ENCODE data around the gene NPBWR2.

GRCh38 chr20:64106435-64106961 is 867 bp downstream of the NPBWR2 start:
- no peak for TF ChIP-seq EZH2phosphoT487 (IDR thresholded peaks at IDR 0.05; ENCODE audit: borderline replicate concordance, low read depth)
- no peak for TF ChIP-seq CTCF (IDR thresholded peaks at IDR 0.05)
- no peak for TF ChIP-seq PBX3 (IDR thresholded peaks at IDR 0.05)
- TF ChIP-seq, protein P1, sequence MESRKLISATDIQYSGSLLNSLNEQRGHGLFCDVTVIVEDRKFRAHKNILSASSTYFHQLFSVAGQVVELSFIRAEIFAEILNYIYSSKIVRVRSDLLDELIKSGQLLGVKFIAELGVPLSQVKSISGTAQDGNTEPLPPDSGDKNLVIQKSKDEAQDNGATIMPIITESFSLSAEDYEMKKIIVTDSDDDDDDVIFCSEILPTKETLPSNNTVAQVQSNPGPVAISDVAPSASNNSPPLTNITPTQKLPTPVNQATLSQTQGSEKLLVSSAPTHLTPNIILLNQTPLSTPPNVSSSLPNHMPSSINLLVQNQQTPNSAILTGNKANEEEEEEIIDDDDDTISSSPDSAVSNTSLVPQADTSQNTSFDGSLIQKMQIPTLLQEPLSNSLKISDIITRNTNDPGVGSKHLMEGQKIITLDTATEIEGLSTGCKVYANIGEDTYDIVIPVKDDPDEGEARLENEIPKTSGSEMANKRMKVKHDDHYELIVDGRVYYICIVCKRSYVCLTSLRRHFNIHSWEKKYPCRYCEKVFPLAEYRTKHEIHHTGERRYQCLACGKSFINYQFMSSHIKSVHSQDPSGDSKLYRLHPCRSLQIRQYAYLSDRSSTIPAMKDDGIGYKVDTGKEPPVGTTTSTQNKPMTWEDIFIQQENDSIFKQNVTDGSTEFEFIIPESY (IDR thresholded peaks at IDR 0.05; ENCODE audit: borderline replicate concordance, low read depth), result no peak
- TF ChIP-seq, protein P2, sequence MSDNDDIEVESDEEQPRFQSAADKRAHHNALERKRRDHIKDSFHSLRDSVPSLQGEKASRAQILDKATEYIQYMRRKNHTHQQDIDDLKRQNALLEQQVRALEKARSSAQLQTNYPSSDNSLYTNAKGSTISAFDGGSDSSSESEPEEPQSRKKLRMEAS (IDR thresholded peaks at IDR 0.05; ENCODE audit: low read depth), result no peak
- TF ChIP-seq JUND (IDR thresholded peaks at IDR 0.05), result no peak

All from SK-N-SH (cell line).